ENCODE measurements around the gene NYNRIN. TPM values are rescaled to one million over a fixed set of nuclear protein-coding genes. Genes with fewer than 3 reads are reported as not detected.

The NYNRIN gene
- total and polyA plus RNA-seq, 2 of the 8 experiments (the other 6 are each of a cell fraction or from before 2014, with no cell fraction given) = 15.2 to 18.3 TPM

GRCh38 chr14:24435998-24436354 is 37.2 kb downstream of the NYNRIN start:
- WGBS, 2 experiments (ENCODE audit: extremely low coverage in 1 of 2, insufficient coverage in 1 of 2, insufficient read length in 1 of 2, insufficient replicate concordance in 2 of 2, low coverage in 1 of 2, low lambda C conversion rate in 2 of 2, missing lambda C conversion rate in 1 of 2) = 75% methylated on average over 6 of the region's 6 CpGs; no CpG with 5 or more reads in 1 of the 2 experiments
- no peak overlapping the region for H3K4ac ChIP-seq (replicated peaks; ENCODE audit: insufficient read length, low read depth, low read length)
- TF ChIP-seq RBBP5 (IDR thresholded peaks at IDR 0.05; ENCODE audit: borderline replicate concordance, low read depth, low read length) (no peak), SIRT6 (IDR thresholded peaks at IDR 0.05; ENCODE audit: low read length) (no peak), SP4 (IDR thresholded peaks at IDR 0.05; ENCODE audit: low read length) (no peak)

More at GRCh38 chr14:24435998-24436354, 37.2 kb downstream of the NYNRIN start:
- H4K91ac ChIP-seq (replicated peaks; ENCODE audit: insufficient read length, low read length) = no peak overlapping the region
- H3K4me1 ChIP-seq (replicated peaks in 1 of 4; ENCODE audit: control insufficient read depth in 3 of 4, insufficient read depth in 4 of 4, low read length in 3 of 4) = peaks cover 3 to 6% (median 5%) of the 10 kb centered on the region in 4 experiments
- H4K20me1 ChIP-seq (replicated peaks in 1 of 2; ENCODE audit: control insufficient read depth in 1 of 2, insufficient read depth in 2 of 2, low read length in 2 of 2) = peaks cover 1 to 9% of the 10 kb centered on the region in 2 experiments
- H3K4me2 ChIP-seq (ENCODE audit: insufficient read depth in 1 of 2, low read depth in 2 of 2, low read length in 2 of 2) = no peak overlapping the region
- H3K14ac ChIP-seq (ENCODE audit: insufficient read length) = no peak overlapping the region
- H3K79me1 ChIP-seq (ENCODE audit: low read depth, low read length) = no peaks in the 10 kb centered on the region; the same call in 1 of the 2 replicates
- H2BK20ac ChIP-seq (ENCODE audit: low read length) = no peak overlapping the region
- H3K9ac ChIP-seq (replicated peaks in 1 of 4; ENCODE audit: extremely low read depth in 1 of 4, low read depth in 3 of 4, low read length in 3 of 4) = no peak overlapping the region
- no peak overlapping the region for H2BK5ac ChIP-seq (ENCODE audit: low read depth, low read length)
- H3K56ac ChIP-seq (replicated peaks; ENCODE audit: insufficient read length, low read depth, low read length) = no peak overlapping the region
- H3K27me3 ChIP-seq (replicated peaks in 1 of 4; ENCODE audit: control insufficient read depth in 3 of 4, extremely low read depth in 1 of 4, insufficient read depth in 3 of 4, low read length in 3 of 4) = no peaks in the 10 kb centered on the region
- H2AFZ ChIP-seq (ENCODE audit: low read length) = no peak overlapping the region
- ChIA-PET CTCF (ENCODE audit: partially characterized antibody) (interaction anchor here (0.7 to 21.3 kb wide), 29 partner anchors 9 to 322 kb away, joined by 3 to 664 read pairs (median 5); partner anchors contain the start of genes ADCY4, CIDEB, DCAF11 and RIPK3), POLR2A (ENCODE audit: partially characterized antibody) (interaction anchor here (0.6 to 3.2 kb wide), 15 partner anchors 9 to 429 kb away, joined by 3 to 25 read pairs (median 4); partner anchors contain the start of genes ADCY4, CIDEB, NYNRIN and RIPK3)
- H2BK15ac ChIP-seq (ENCODE audit: low read length) = no peak overlapping the region
- H3K9me3 ChIP-seq (ENCODE audit: insufficient read depth in 2 of 2, low read depth in 1 of 2, low read length in 1 of 2) = no peaks in the 10 kb centered on the region
- H3K79me2 ChIP-seq (ENCODE audit: control insufficient read depth in 1 of 2, insufficient read depth in 2 of 2, low read length in 2 of 2) = no peaks in the 10 kb centered on the region
- H3K23ac ChIP-seq (ENCODE audit: insufficient read length) = no peak overlapping the region
- no peak overlapping the region for H3K4me3 ChIP-seq (ENCODE audit: extremely low read depth in 1 of 4, insufficient read depth in 2 of 4, low read depth in 3 of 4, low read length in 4 of 4)
- no peak overlapping the region for H4K5ac ChIP-seq (ENCODE audit: insufficient read length, low read depth, low read length)
- peaks cover 10 to 26% (median 14%) of the 10 kb centered on the region in 4 experiments; a peak in 7 of 8 replicates for H3K36me3 ChIP-seq (ENCODE audit: control insufficient read depth in 2 of 4, insufficient read depth in 4 of 4, low read length in 3 of 4)
- H3K18ac ChIP-seq (ENCODE audit: extremely low read depth, low read length) = no peak overlapping the region
- H4K8ac ChIP-seq (ENCODE audit: extremely low read depth, insufficient read depth, low read length) = no peak overlapping the region
- no peak overlapping the region for H2AK5ac ChIP-seq (ENCODE audit: low read depth, low read length)
- no peaks in the 10 kb centered on the region for H3K23me2 ChIP-seq (ENCODE audit: low read depth, low read length)
- H2BK12ac ChIP-seq (ENCODE audit: low read depth, low read length) = no peak overlapping the region
- FAIRE-seq = no peak
- H2BK120ac ChIP-seq (replicated peaks; ENCODE audit: low read depth, low read length) = no peak overlapping the region
- no peak overlapping the region for H3K27ac ChIP-seq (ENCODE audit: low read depth, low read length)
- no peak for DNase-seq (ENCODE audit: low read depth in 1 of 2, low spot score in 2 of 2)

All from H1 (cell line).